ENCODE data around the gene EPB41L1. TPM values are rescaled to one million over a fixed set of nuclear protein-coding genes. Genes with fewer than 3 reads are reported as not detected.
A peak's percentile ranks its signal among the peaks of the same experiment; 100 is the strongest.

Gene EPB41L1
- total and polyA plus RNA-seq, 5 donors from 2014 or later: 0.54 TPM; not detected in 4

DNA sequence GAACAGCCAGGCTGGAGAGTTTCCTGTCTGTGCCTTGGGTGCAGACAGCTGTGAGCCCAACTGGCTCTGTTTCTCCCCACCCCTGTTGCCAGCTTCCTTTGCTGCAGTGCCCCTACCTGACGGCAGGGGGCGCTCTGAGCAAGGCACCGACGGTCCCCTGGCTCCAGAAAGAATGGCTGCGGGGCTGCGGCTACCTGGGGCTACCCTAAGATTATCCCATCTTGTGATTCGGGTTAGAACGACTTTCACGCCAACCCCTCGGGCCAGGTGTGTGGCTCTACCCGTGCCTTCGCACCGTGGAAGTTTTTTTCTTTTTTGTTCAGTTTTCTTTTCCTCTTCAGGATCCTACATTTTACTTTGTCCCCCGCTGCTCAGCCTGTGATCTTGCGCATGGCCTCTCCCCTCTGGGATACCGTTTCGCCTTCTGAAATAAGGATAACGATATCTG, 48.4 kb downstream of the EPB41L1 start:
- Mint-ChIP-seq H3K27ac (peak overlapping the region in 2 of 3 donors; percentile 3 to 38), H3K4me3 (peak overlapping the region in 2 of 4 donors; percentile 77 to 82), H3K27me3 (peaks cover 29% of the 10 kb centered on the region), H3K4me1 (peaks cover 0 to 8% (median 5%) of the 10 kb centered on the region in 4 donors), H3K9me3 (no peaks in the 10 kb centered on the region), H3K36me3 (no peaks in the 10 kb centered on the region)
- Histone ChIP-seq H3K27ac (ENCODE audit: insufficient read depth, low read length, poor library complexity, severe bottlenecking) (no peak overlapping the region), H3K27me3 (ENCODE audit: control insufficient read depth, insufficient read depth, low read length) (no peaks in the 10 kb centered on the region), H3K36me3 (ENCODE audit: control insufficient read depth, insufficient read depth, low read length) (no peaks in the 10 kb centered on the region), H3K4me3 (ENCODE audit: low read depth, low read length) (no peak overlapping the region), H3K9me3 (ENCODE audit: control insufficient read depth in 2 of 2, low read length in 2 of 2) (no peaks in the 10 kb centered on the region), H3K4me1 (ENCODE audit: control insufficient read depth, insufficient read depth, low read length, poor library complexity, severe bottlenecking) (no peaks in the 10 kb centered on the region)
- DNase-seq (peak; percentile 60 to 72 (median 61)), ATAC-seq (ENCODE audit: low read depth in 2 of 2) (peak; percentile 76 to 83)

GRCh38 chr20:36203861-36204260, 49.3 kb downstream of the EPB41L1 start:
- Mint-ChIP-seq H3K4me1 (peaks cover 0 to 8% (median 5%) of the 10 kb centered on the region in 4 donors), H3K4me3 (no peak overlapping the region), H3K36me3 (no peaks in the 10 kb centered on the region), H3K9me3 (no peaks in the 10 kb centered on the region), H3K27ac (no peak overlapping the region), H3K27me3 (peaks cover 29% of the 10 kb centered on the region)
- Histone ChIP-seq H3K4me3 (ENCODE audit: low read depth, low read length) (no peak overlapping the region), H3K27ac (ENCODE audit: insufficient read depth, low read length, poor library complexity, severe bottlenecking) (no peak overlapping the region), H3K36me3 (ENCODE audit: control insufficient read depth, insufficient read depth, low read length) (no peaks in the 10 kb centered on the region), H3K27me3 (ENCODE audit: control insufficient read depth, insufficient read depth, low read length) (no peaks in the 10 kb centered on the region), H3K4me1 (ENCODE audit: control insufficient read depth, insufficient read depth, low read length, poor library complexity, severe bottlenecking) (no peaks in the 10 kb centered on the region), H3K9me3 (ENCODE audit: control insufficient read depth in 2 of 2, low read length in 2 of 2) (no peaks in the 10 kb centered on the region)
- DNase-seq: no peak
- no peak for ATAC-seq (ENCODE audit: low read depth in 2 of 2)

DNA sequence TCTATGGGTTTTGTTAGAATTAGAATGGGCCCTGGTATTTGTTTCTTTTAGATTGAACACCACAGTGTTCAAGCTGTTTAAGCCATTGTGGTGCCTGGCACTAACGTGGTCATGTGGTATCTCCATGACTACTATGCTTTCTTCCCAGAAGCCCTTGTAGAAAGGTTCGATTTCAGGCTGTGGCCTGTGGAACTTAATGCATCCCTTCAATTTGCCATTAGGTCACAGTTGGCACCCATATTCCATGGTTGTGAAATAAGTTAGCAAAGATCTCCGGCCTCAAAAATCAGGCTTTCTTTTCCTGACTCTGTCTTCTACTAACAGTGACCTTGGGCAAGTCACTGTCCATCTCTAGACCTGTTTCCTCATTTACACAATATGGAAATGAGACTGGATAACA, 50.5 kb downstream of the EPB41L1 start:
- no peaks in the 10 kb centered on the region for H3K36me3 Mint-ChIP-seq
- Histone ChIP-seq H3K36me3 (ENCODE audit: control insufficient read depth, insufficient read depth, low read length) (no peaks in the 10 kb centered on the region), H3K4me3 (ENCODE audit: low read depth, low read length) (no peak overlapping the region), H3K27me3 (ENCODE audit: control insufficient read depth, insufficient read depth, low read length) (no peaks in the 10 kb centered on the region), H3K27ac (ENCODE audit: insufficient read depth, low read length, poor library complexity, severe bottlenecking) (no peak overlapping the region), H3K4me1 (ENCODE audit: control insufficient read depth, insufficient read depth, low read length, poor library complexity, severe bottlenecking) (no peaks in the 10 kb centered on the region), H3K9me3 (ENCODE audit: control insufficient read depth in 2 of 2, low read length in 2 of 2) (no peaks in the 10 kb centered on the region)
- peaks cover 0 to 6% (median 5%) of the 10 kb centered on the region in 4 donors for H3K4me1 Mint-ChIP-seq
- H3K27ac Mint-ChIP-seq: no peak overlapping the region
- ATAC-seq (ENCODE audit: low read depth in 2 of 2): no peak
- DNase-seq: no peak
- H3K27me3 Mint-ChIP-seq: peaks cover 25% of the 10 kb centered on the region
- H3K4me3 Mint-ChIP-seq: peak overlapping the region in 1 of 4 donors; percentile 2
- H3K9me3 Mint-ChIP-seq: no peaks in the 10 kb centered on the region

DNA sequence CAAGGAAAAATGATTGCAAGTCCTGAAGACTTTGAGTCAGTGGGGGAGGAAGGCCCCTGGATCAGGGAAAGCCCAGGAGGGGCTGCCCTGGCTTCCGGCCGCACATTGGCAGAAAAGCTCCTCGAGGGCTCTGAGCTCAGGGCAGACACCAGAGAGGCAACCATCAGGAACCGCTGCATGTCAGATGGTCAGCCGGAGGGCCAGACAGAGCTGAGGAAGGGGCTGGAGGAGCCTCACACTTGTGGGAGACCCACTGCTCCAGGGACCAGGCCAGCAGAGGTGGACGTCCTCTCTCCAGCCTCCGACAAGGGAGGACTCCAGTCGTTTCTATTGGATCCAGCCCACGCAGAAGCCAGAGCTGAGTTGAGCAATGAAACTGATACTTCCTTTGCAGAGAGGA, 51.5 kb downstream of the EPB41L1 start:
- no peaks in the 10 kb centered on the region for H3K9me3 ChIP-seq (ENCODE audit: control insufficient read depth in 2 of 2, low read length in 2 of 2)
- H3K4me1 ChIP-seq (ENCODE audit: control insufficient read depth, insufficient read depth, low read length, poor library complexity, severe bottlenecking): no peaks in the 10 kb centered on the region
- DNase-seq (no peak), ATAC-seq (ENCODE audit: low read depth in 2 of 2) (no peak)
- no peaks in the 10 kb centered on the region for H3K9me3 Mint-ChIP-seq
- no peaks in the 10 kb centered on the region for H3K36me3 Mint-ChIP-seq
- no peaks in the 10 kb centered on the region for H3K27me3 ChIP-seq (ENCODE audit: control insufficient read depth, insufficient read depth, low read length)
- peaks cover 0 to 6% (median 5%) of the 10 kb centered on the region in 4 donors for H3K4me1 Mint-ChIP-seq
- no peak overlapping the region for H3K27ac Mint-ChIP-seq
- no peak overlapping the region for H3K27ac ChIP-seq (ENCODE audit: insufficient read depth, low read length, poor library complexity, severe bottlenecking)
- H3K4me3 ChIP-seq (ENCODE audit: low read depth, low read length): no peak overlapping the region
- H3K36me3 ChIP-seq (ENCODE audit: control insufficient read depth, insufficient read depth, low read length): no peaks in the 10 kb centered on the region
- H3K27me3 Mint-ChIP-seq: peaks cover 24% of the 10 kb centered on the region
- H3K4me3 Mint-ChIP-seq: no peak overlapping the region

- Mint-ChIP-seq H3K27ac (no peak overlapping the region), H3K4me1 (peaks cover 0 to 6% (median 5%) of the 10 kb centered on the region in 4 donors), H3K4me3 (no peak overlapping the region), H3K36me3 (no peaks in the 10 kb centered on the region), H3K27me3 (peaks cover 24% of the 10 kb centered on the region), H3K9me3 (no peaks in the 10 kb centered on the region)
- Histone ChIP-seq H3K4me1 (ENCODE audit: control insufficient read depth, insufficient read depth, low read length, poor library complexity, severe bottlenecking) (no peaks in the 10 kb centered on the region), H3K27me3 (ENCODE audit: control insufficient read depth, insufficient read depth, low read length) (no peaks in the 10 kb centered on the region), H3K27ac (ENCODE audit: insufficient read depth, low read length, poor library complexity, severe bottlenecking) (no peak overlapping the region), H3K4me3 (ENCODE audit: low read depth, low read length) (no peak overlapping the region), H3K36me3 (ENCODE audit: control insufficient read depth, insufficient read depth, low read length) (no peaks in the 10 kb centered on the region), H3K9me3 (ENCODE audit: control insufficient read depth in 2 of 2, low read length in 2 of 2) (no peaks in the 10 kb centered on the region)
- ATAC-seq (ENCODE audit: low read depth in 2 of 2): no peak
- DNase-seq: no peak
These were observed 52.1 kb downstream of the EPB41L1 start for GRCh38 chr20:36206641-36207040.

DNA sequence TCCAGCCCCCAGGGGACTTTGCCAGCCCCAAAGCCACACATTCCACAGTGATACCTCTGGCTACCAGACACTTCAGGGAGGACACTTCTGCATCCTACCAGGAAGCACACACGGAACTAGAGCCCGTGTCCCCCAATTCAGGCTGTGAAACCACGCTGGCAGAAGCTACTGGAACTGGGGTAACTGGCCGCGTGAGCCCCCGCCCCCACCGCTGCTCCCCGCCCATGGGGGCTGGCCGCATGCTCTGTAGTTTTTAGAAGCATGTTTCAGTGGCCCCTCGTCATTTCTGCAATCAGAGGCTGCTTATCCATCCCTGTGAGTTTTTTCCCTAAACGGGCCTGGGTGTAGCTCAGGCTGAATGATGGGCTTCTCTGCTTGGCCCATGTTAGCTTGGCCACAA, 53.1 kb downstream of the EPB41L1 start:
- Mint-ChIP-seq H3K27ac (no peak overlapping the region), H3K27me3 (peaks cover 18% of the 10 kb centered on the region), H3K9me3 (no peaks in the 10 kb centered on the region), H3K36me3 (no peaks in the 10 kb centered on the region), H3K4me3 (no peak overlapping the region), H3K4me1 (peaks cover 0 to 6% (median 5%) of the 10 kb centered on the region in 4 donors)
- no peaks in the 10 kb centered on the region for H3K4me1 ChIP-seq (ENCODE audit: control insufficient read depth, insufficient read depth, low read length, poor library complexity, severe bottlenecking)
- no peak overlapping the region for H3K27ac ChIP-seq (ENCODE audit: insufficient read depth, low read length, poor library complexity, severe bottlenecking)
- no peaks in the 10 kb centered on the region for H3K27me3 ChIP-seq (ENCODE audit: control insufficient read depth, insufficient read depth, low read length)
- H3K36me3 ChIP-seq (ENCODE audit: control insufficient read depth, insufficient read depth, low read length): no peaks in the 10 kb centered on the region
- no peak for ATAC-seq (ENCODE audit: low read depth in 2 of 2)
- H3K9me3 ChIP-seq (ENCODE audit: control insufficient read depth in 2 of 2, low read length in 2 of 2): no peaks in the 10 kb centered on the region
- H3K4me3 ChIP-seq (ENCODE audit: low read depth, low read length): no peak overlapping the region
- no peak for DNase-seq

DNA sequence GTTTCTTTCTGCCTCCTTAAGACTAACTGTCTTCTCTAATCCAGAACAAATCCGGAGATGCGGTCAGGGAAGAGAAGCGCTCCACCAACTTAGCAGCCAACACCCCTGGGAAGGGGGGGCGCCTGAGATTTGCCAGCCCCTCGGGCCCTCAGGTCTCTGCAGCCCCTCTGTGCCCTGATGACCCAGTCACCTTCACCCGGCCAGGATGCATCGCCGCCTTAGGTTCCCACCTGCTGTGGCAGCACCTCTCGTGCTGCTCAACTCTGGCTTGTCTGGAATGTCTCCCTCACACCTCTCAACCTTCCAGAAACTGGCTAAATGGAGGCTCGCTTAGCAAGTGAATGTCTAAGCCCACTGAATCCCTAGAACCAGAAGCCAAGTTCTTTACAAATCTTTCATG, 53.7 kb downstream of the EPB41L1 start:
- Mint-ChIP-seq H3K36me3 (no peaks in the 10 kb centered on the region), H3K27me3 (peaks cover 17% of the 10 kb centered on the region), H3K4me3 (no peak overlapping the region), H3K27ac (no peak overlapping the region), H3K9me3 (no peaks in the 10 kb centered on the region), H3K4me1 (peaks cover 0 to 1% (median 1%) of the 10 kb centered on the region in 4 donors)
- Histone ChIP-seq H3K4me3 (ENCODE audit: low read depth, low read length) (no peak overlapping the region), H3K9me3 (ENCODE audit: control insufficient read depth in 2 of 2, low read length in 2 of 2) (no peaks in the 10 kb centered on the region), H3K36me3 (ENCODE audit: control insufficient read depth, insufficient read depth, low read length) (no peaks in the 10 kb centered on the region), H3K4me1 (ENCODE audit: control insufficient read depth, insufficient read depth, low read length, poor library complexity, severe bottlenecking) (no peaks in the 10 kb centered on the region), H3K27ac (ENCODE audit: insufficient read depth, low read length, poor library complexity, severe bottlenecking) (no peak overlapping the region), H3K27me3 (ENCODE audit: control insufficient read depth, insufficient read depth, low read length) (no peaks in the 10 kb centered on the region)
- DNase-seq: no peak
- ATAC-seq (ENCODE audit: low read depth in 2 of 2): no peak

DNA sequence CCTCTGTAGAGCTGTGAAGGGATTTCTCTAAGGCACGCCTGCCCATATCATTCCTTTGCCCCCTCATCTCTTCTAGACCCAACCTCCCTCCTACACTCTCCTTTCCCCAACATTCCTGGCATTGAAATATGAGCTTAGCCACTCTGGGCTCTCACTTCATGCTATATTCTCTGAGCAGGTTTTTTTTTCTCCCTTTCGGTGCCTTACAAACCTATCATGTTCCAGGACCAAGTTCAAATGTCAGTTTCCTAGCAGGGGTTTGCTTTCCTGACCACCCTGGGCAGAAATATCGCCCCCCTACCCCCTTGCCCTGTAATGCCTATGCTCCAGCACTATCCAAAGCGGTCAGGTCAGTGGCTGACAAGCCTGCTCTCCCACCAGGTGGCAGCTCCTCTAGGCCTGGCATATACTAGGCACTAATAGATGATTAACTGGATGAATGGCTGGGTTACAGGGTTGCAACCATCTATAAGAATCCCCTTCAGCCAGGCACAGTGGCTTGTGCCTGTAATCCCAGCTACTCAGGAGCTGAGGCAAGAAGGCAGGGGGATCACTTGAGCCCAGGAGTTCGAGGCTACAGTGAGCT, 56.0 kb downstream of the EPB41L1 start:
- H3K9me3 ChIP-seq (ENCODE audit: control insufficient read depth in 2 of 2, low read length in 2 of 2): no peaks in the 10 kb centered on the region
- no peaks in the 10 kb centered on the region for H3K9me3 Mint-ChIP-seq
- no peaks in the 10 kb centered on the region for H3K36me3 ChIP-seq (ENCODE audit: control insufficient read depth, insufficient read depth, low read length)
- no peak overlapping the region for H3K27ac ChIP-seq (ENCODE audit: insufficient read depth, low read length, poor library complexity, severe bottlenecking)
- H3K4me3 Mint-ChIP-seq: no peak overlapping the region
- H3K4me1 Mint-ChIP-seq: no peaks in the 10 kb centered on the region
- no peaks in the 10 kb centered on the region for H3K27me3 ChIP-seq (ENCODE audit: control insufficient read depth, insufficient read depth, low read length)
- H3K4me3 ChIP-seq (ENCODE audit: low read depth, low read length): no peak overlapping the region
- DNase-seq (no peak), ATAC-seq (ENCODE audit: low read depth in 2 of 2) (no peak)
- no peaks in the 10 kb centered on the region for H3K36me3 Mint-ChIP-seq
- no peaks in the 10 kb centered on the region for H3K4me1 ChIP-seq (ENCODE audit: control insufficient read depth, insufficient read depth, low read length, poor library complexity, severe bottlenecking)
- peaks cover 12% of the 10 kb centered on the region for H3K27me3 Mint-ChIP-seq
- no peak overlapping the region for H3K27ac Mint-ChIP-seq

All from CD4-positive, CD25-positive, alpha-beta regulatory T cell (primary cell).